ENCODE results near the gene IQGAP2.

The IQGAP2 gene

GRCh38 chr5:76497986-76498717 lies 95.1 kb downstream of the IQGAP2 start:
- H2AK5ac ChIP-seq (ENCODE audit: low read length) = no peak overlapping the region
- no peak overlapping the region for H3K4me2 ChIP-seq (ENCODE audit: low read length)
- no peaks in the 10 kb centered on the region for H3K79me2 ChIP-seq (ENCODE audit: control insufficient read depth, insufficient read depth, low read length, poor library complexity)
- H3K36me3 ChIP-seq (ENCODE audit: control insufficient read depth in 1 of 2, insufficient read depth in 2 of 2, low read length in 2 of 2) = no peaks in the 10 kb centered on the region
- H2BK12ac ChIP-seq (ENCODE audit: low read length) = no peak overlapping the region
- no peak overlapping the region for H3K27ac ChIP-seq (ENCODE audit: low read depth, low read length)
- H2BK5ac ChIP-seq (ENCODE audit: low read depth, low read length, poor library complexity) = no peak overlapping the region
- H3K23ac ChIP-seq (ENCODE audit: low read length) = no peak overlapping the region
- no peak overlapping the region for H3K4me3 ChIP-seq (ENCODE audit: low read depth, low read length)
- no peak overlapping the region for H4K91ac ChIP-seq (ENCODE audit: low read depth, low read length)
- H3K79me1 ChIP-seq (ENCODE audit: low read length) = no peaks in the 10 kb centered on the region
- no peak for DNase-seq
- H3K18ac ChIP-seq (ENCODE audit: low read length) = no peak overlapping the region
- H4K12ac ChIP-seq (ENCODE audit: low read depth, low read length) = no peak overlapping the region
- H3K9ac ChIP-seq (ENCODE audit: low read length) = no peak overlapping the region
- no peak overlapping the region for H2BK120ac ChIP-seq (ENCODE audit: insufficient read depth, low read length, poor library complexity)
- no peak overlapping the region for H2AFZ ChIP-seq (ENCODE audit: insufficient read depth, low read length, poor library complexity)
- no peaks in the 10 kb centered on the region for H3K9me3 ChIP-seq (ENCODE audit: insufficient read depth, low read depth, low read length)
- H3K14ac ChIP-seq (ENCODE audit: low read length) = no peak overlapping the region
- no CpG with 5 or more reads among the region's 4 CpGs for WGBS (ENCODE audit: extremely low coverage, insufficient coverage, insufficient read length)
- H3K4me1 ChIP-seq (ENCODE audit: control insufficient read depth in 1 of 2, insufficient read depth in 2 of 2, low read length in 2 of 2) = no peaks in the 10 kb centered on the region
- H4K8ac ChIP-seq (ENCODE audit: low read depth, low read length) = no peak overlapping the region
- H3K27me3 ChIP-seq (ENCODE audit: insufficient read depth, low read length) = no peaks in the 10 kb centered on the region
- no peak overlapping the region for H3K4ac ChIP-seq (ENCODE audit: low read depth, low read length)

DNA sequence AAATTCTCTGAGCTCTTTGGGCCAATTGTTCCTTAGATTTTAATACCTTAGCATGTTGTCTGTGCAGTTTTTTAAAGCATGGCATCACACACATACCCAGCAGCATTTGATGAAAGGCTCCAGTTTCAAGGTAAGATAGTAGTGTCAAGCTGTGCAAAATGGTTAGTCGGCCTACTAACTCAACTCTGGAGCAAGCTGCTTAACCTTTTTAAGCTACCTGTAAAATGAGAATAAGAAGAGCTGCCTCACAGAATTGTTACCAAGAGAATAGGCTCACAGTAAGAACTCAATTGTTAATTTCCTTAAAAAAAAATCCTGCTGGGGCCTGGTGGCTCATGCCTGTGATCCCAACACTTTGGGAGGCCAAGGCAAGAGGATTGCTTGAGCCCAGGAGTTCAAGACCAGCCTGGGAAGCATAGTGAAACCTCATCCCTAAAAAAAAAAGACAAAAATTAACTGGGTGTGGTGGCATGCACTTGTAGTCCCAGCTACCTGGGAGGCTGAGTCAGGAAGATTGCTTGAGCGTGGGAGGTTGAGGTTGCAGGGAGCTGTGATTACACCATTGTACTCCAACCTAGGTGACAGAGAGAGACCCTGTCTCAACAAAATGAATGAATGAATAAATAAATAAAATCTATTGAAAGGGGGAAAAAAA lies 96.5 kb downstream of the IQGAP2 start:
- no peaks in the 10 kb centered on the region for H3K4me1 ChIP-seq (ENCODE audit: control insufficient read depth in 1 of 2, insufficient read depth in 2 of 2, low read length in 2 of 2)
- no peak overlapping the region for H3K9ac ChIP-seq (ENCODE audit: low read length)
- H3K4ac ChIP-seq (ENCODE audit: low read depth, low read length) = no peak overlapping the region
- H3K4me3 ChIP-seq (ENCODE audit: low read depth, low read length) = no peak overlapping the region
- H3K18ac ChIP-seq (ENCODE audit: low read length) = no peak overlapping the region
- H4K91ac ChIP-seq (ENCODE audit: low read depth, low read length) = no peak overlapping the region
- no peaks in the 10 kb centered on the region for H3K79me1 ChIP-seq (ENCODE audit: low read length)
- H3K27me3 ChIP-seq (ENCODE audit: insufficient read depth, low read length) = no peaks in the 10 kb centered on the region
- no peak overlapping the region for H2BK5ac ChIP-seq (ENCODE audit: low read depth, low read length, poor library complexity)
- H2AK5ac ChIP-seq (ENCODE audit: low read length) = no peak overlapping the region
- H2AFZ ChIP-seq (ENCODE audit: insufficient read depth, low read length, poor library complexity) = no peak overlapping the region
- H3K14ac ChIP-seq (ENCODE audit: low read length) = no peak overlapping the region
- H2BK12ac ChIP-seq (ENCODE audit: low read length) = no peak overlapping the region
- no peak overlapping the region for H4K12ac ChIP-seq (ENCODE audit: low read depth, low read length)
- no peaks in the 10 kb centered on the region for H3K36me3 ChIP-seq (ENCODE audit: control insufficient read depth in 1 of 2, insufficient read depth in 2 of 2, low read length in 2 of 2)
- H3K4me2 ChIP-seq (ENCODE audit: low read length) = no peak overlapping the region
- H2BK120ac ChIP-seq (ENCODE audit: insufficient read depth, low read length, poor library complexity) = no peak overlapping the region
- H3K9me3 ChIP-seq (ENCODE audit: insufficient read depth, low read depth, low read length) = no peaks in the 10 kb centered on the region
- no CpG with 5 or more reads among the region's 2 CpGs for whole genome bisulfite sequencing (ENCODE audit: extremely low coverage, insufficient coverage, insufficient read length)
- H3K79me2 ChIP-seq (ENCODE audit: control insufficient read depth, insufficient read depth, low read length, poor library complexity) = no peaks in the 10 kb centered on the region
- H3K23ac ChIP-seq (ENCODE audit: low read length) = no peak overlapping the region
- no peak overlapping the region for H4K8ac ChIP-seq (ENCODE audit: low read depth, low read length)
- no peak overlapping the region for H3K27ac ChIP-seq (ENCODE audit: low read depth, low read length)
- no peak for DNase-seq

GRCh38 chr5:76500633-76501393 lies 97.7 kb downstream of the IQGAP2 start:
- Histone ChIP-seq H3K4me1 (ENCODE audit: control insufficient read depth in 1 of 2, insufficient read depth in 2 of 2, low read length in 2 of 2) (no peaks in the 10 kb centered on the region), H3K9ac (ENCODE audit: low read length) (no peak overlapping the region), H3K9me3 (ENCODE audit: insufficient read depth, low read depth, low read length) (no peaks in the 10 kb centered on the region), H2BK5ac (ENCODE audit: low read depth, low read length, poor library complexity) (no peak overlapping the region), H4K91ac (ENCODE audit: low read depth, low read length) (no peak overlapping the region), H3K79me1 (ENCODE audit: low read length) (no peaks in the 10 kb centered on the region), H3K23ac (ENCODE audit: low read length) (no peak overlapping the region), H3K14ac (ENCODE audit: low read length) (no peak overlapping the region), H3K27ac (ENCODE audit: low read depth, low read length) (no peak overlapping the region), H3K4me3 (ENCODE audit: low read depth, low read length) (no peak overlapping the region), H3K4ac (ENCODE audit: low read depth, low read length) (no peak overlapping the region), H2AFZ (ENCODE audit: insufficient read depth, low read length, poor library complexity) (no peak overlapping the region), H2BK120ac (ENCODE audit: insufficient read depth, low read length, poor library complexity) (no peak overlapping the region), H3K36me3 (ENCODE audit: control insufficient read depth in 1 of 2, insufficient read depth in 2 of 2, low read length in 2 of 2) (no peaks in the 10 kb centered on the region), H3K4me2 (ENCODE audit: low read length) (no peak overlapping the region), H3K27me3 (ENCODE audit: insufficient read depth, low read length) (no peaks in the 10 kb centered on the region), H3K79me2 (ENCODE audit: control insufficient read depth, insufficient read depth, low read length, poor library complexity) (no peaks in the 10 kb centered on the region), H4K12ac (ENCODE audit: low read depth, low read length) (no peak overlapping the region), H4K8ac (ENCODE audit: low read depth, low read length) (no peak overlapping the region), H2AK5ac (ENCODE audit: low read length) (no peak overlapping the region), H2BK12ac (ENCODE audit: low read length) (no peak overlapping the region), H3K18ac (ENCODE audit: low read length) (no peak overlapping the region)
- DNase-seq = no peak
- WGBS (ENCODE audit: extremely low coverage, insufficient coverage, insufficient read length) = no CpG with 5 or more reads among the region's 5 CpGs

DNA sequence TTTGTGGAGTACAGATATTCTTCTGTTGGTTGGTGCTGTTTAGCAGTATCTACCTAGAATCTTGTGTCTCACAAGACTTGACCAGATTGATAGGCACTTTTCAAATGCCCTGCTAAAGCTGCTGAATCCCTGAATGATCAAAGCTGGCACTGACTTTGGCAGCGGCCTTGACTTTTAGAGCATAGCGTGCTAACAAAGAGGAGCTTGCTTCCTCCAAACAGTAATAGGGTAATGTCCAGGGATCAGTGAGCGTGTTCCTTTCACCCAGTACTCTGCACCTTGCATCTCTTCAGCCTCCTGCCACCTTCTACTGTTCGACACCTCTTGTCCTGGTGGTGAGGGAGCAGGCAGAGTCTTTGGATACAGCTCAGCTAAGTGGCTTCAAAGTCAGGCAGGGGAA lies 100.8 kb downstream of the IQGAP2 start:
- Histone ChIP-seq H2AK5ac (ENCODE audit: low read length) (no peak overlapping the region), H3K23ac (ENCODE audit: low read length) (peak overlapping the region; percentile 17), H3K27ac (ENCODE audit: low read depth, low read length) (no peak overlapping the region), H3K4me2 (ENCODE audit: low read length) (no peak overlapping the region), H4K91ac (ENCODE audit: low read depth, low read length) (no peak overlapping the region), H3K9ac (ENCODE audit: low read length) (no peak overlapping the region), H3K9me3 (ENCODE audit: insufficient read depth, low read depth, low read length) (no peaks in the 10 kb centered on the region), H4K8ac (ENCODE audit: low read depth, low read length) (no peak overlapping the region), H4K12ac (ENCODE audit: low read depth, low read length) (no peak overlapping the region), H3K4ac (ENCODE audit: low read depth, low read length) (no peak overlapping the region), H3K27me3 (ENCODE audit: insufficient read depth, low read length) (no peaks in the 10 kb centered on the region), H3K79me1 (ENCODE audit: low read length) (no peaks in the 10 kb centered on the region), H2BK5ac (ENCODE audit: low read depth, low read length, poor library complexity) (no peak overlapping the region), H2AFZ (ENCODE audit: insufficient read depth, low read length, poor library complexity) (no peak overlapping the region), H3K4me1 (ENCODE audit: control insufficient read depth in 1 of 2, insufficient read depth in 2 of 2, low read length in 2 of 2) (no peaks in the 10 kb centered on the region), H3K4me3 (ENCODE audit: low read depth, low read length) (no peak overlapping the region), H3K18ac (ENCODE audit: low read length) (no peak overlapping the region), H3K14ac (ENCODE audit: low read length) (no peak overlapping the region), H3K79me2 (ENCODE audit: control insufficient read depth, insufficient read depth, low read length, poor library complexity) (no peaks in the 10 kb centered on the region), H3K36me3 (ENCODE audit: control insufficient read depth in 1 of 2, insufficient read depth in 2 of 2, low read length in 2 of 2) (no peaks in the 10 kb centered on the region), H2BK12ac (ENCODE audit: low read length) (no peak overlapping the region), H2BK120ac (ENCODE audit: insufficient read depth, low read length, poor library complexity) (no peak overlapping the region)
- no CpG with 5 or more reads among the region's 4 CpGs for WGBS (ENCODE audit: extremely low coverage, insufficient coverage, insufficient read length)
- DNase-seq = no peak

Measured in trophoblast cell (in vitro differentiated cells and primary cell).